ENCODE results near the gene MYF6. TPM values are rescaled to one million over a fixed set of nuclear protein-coding genes. Genes with fewer than 3 reads are reported as not detected.

The MYF6 gene
- total and polyA plus RNA-seq, 2 of the 8 experiments (the other 6 are each of a cell fraction or from before 2014, with no cell fraction given), result 0.39 TPM; not detected in 1

DNA sequence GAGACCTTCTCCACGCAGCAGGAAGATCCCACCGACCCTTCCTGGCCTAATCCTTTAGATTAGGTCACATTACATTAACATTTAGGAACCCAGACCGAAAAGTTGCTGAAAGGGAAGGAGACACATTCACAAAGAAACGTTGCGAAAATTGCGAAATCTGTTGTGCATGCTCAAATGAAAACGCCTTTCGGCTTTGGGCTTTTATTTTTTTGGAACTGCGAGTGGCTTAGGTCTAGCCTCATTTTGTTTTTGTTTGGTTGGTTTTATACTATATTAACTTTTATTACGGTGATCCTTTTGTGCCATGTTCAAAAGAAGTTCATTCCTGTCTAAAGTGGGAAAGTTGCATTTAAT is 1.5 kb downstream of the MYF6 start (continued):
- TF ChIP-seq, protein P1, sequence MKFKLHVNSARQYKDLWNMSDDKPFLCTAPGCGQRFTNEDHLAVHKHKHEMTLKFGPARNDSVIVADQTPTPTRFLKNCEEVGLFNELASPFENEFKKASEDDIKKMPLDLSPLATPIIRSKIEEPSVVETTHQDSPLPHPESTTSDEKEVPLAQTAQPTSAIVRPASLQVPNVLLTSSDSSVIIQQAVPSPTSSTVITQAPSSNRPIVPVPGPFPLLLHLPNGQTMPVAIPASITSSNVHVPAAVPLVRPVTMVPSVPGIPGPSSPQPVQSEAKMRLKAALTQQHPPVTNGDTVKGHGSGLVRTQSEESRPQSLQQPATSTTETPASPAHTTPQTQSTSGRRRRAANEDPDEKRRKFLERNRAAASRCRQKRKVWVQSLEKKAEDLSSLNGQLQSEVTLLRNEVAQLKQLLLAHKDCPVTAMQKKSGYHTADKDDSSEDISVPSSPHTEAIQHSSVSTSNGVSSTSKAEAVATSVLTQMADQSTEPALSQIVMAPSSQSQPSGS (IDR thresholded peaks at IDR 0.05; ENCODE audit: low read length), result 0 out of 2 replicates have a peak, but pooled peaks have one; percentile 7
- TF ChIP-seq TAF1 (IDR thresholded peaks at IDR 0.05; ENCODE audit: low read depth, low read length) (no peak), KDM1A (IDR thresholded peaks at IDR 0.05; ENCODE audit: borderline replicate concordance, low read length) (no peak), NRF1 (IDR thresholded peaks at IDR 0.05; ENCODE audit: low read depth, low read length) (no peak)

Data from H1 (cell line).